NCI-H524 (cell line): ENCODE measurements around the gene LTBP4.
"Not testable (repeated sequence)": the region's sequence is repeated elsewhere in the genome, so short reads cannot be mapped to it uniquely, and the experiment has no call there.

Source experiments
- DNase-seq, 2 experiments: peaks; one replicate each; lab custom pipeline; 2025; lab: John Stamatoyannopoulos, UW

Gene LTBP4

DNA sequence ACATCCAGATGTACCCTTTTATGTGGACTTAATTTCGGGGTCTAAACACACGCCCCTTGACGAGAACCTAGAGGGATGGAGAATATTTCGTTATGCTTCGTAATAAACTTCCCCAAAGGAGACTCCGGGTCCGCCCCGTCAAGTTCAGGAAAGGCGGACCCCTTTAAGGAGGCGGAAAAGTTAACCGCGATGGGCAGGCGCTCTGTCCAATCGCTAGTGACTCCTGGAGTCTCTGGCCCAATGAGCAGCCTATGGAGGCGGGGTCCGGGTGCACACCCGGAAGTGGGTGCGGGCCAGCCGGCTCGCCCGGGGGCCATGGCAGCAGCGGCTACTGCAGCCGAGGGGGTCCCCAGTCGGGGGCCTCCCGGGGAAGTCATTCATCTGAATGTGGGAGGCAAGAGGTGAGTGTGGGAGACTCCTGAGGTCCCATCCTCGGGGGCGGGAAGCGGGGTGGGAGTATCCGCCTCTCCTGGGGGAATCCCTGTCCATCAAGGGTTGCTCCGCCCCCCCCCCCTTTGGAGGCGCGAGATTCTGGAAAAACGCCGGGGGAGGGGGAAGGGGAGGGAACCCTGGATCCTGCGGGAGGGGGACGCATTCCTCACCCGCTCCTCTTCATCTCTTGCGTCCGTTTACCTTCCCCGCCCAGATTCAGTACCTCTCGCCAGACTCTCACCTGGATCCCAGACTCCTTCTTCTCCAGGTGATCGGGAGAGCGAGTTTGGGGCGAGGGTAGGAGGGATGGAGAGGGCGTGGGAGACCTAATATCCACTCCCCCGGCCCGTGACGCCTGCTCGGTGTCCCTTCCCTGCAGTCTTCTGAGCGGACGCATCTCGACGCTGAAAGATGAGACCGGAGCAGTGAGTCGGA lies 24.4 kb upstream of the LTBP4 start, which contains the start of gene SHKBP1:
Gene SHKBP1 (plus strand): TSS at position 289 of the 867 bp plus-strand sequence. CDS start 27 bp downstream, at position 316.
- DNase-seq: peak; percentile 95 to 96

DNA sequence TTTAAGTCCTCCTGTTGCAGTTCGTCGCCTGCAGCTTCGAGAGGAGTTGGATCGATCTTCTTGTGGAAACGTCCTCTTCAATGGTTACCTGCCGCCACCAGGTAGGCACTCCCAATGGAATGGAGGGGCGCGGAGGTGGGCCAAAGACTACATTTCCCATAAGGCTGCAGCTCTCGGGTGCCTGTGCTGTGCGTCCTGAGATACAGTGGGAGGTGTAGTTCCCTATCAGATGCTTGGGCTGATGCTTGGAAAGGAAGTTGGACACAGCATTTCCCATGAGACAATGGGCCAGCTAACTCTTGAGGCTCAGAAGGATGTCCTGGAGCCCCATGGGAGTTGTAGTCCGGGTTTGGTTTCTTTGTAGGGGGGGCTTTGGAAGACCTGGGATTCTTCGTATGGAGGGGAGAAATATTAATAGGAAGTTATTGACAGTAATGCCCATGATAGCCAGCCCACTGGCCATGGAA lies 22.7 kb upstream of the LTBP4 start:
- DNase-seq: peak; percentile 41 to 58

DNA sequence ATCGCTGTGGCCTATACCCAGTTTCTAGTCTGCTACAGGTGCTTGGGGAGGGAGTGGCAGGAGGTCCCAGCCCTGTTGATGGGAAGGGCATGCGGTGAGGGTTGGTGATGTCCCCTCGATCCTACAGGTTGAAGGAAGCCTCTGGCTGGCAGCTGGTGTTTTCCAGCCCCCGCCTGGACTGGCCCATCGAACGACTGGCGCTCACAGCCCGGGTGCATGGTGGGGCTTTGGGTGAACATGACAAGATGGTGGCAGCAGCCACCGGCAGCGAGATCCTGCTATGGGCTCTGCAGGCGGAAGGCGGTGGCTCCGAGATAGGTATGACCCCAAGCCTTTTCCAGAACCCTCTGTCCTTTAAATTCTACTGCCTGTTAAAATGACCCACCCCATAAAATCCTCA lies 20.6 kb upstream of the LTBP4 start:
- DNase-seq: no peak

DNA sequence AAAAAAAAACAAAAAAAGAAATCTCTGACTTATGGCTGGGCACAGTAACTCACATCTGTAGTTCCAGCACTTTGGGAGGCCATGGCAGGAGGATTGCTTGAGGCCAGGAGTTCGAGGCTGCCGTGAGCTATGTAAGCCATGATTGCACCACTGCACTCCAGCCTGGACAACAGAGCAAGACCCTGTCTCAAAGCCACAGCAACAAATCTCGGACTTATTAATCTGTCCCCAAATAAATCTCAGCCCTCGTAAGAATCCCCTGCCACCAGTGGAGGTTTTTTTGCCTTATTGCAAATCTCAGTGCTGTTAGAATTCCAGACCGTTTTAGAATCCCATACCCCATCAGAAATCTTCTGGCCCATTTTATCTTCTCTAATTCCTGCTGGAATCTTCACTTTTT lies 19.6 kb upstream of the LTBP4 start:
- DNase-seq: no peak

DNA sequence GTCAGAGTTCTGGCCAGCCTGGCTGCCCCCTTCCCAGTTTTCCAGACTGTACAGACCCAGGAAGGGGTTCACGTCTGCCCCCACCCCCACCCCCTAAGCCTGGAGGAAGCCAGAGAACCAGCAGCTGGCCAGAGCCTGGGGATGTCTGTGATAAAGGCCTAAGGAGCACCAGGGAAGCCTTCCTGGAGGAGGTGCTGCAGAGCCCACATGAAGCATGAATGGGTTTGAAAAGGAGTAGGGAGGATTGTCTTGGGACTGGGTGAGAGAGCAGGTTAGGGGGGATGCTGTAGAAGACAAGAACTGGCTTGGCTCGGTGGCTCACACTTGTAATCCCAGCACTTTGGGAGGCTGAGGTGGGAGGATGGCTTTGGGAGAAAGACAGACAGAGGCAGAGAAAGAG lies 18.7 kb upstream of the LTBP4 start:
- DNase-seq: no peak

DNA sequence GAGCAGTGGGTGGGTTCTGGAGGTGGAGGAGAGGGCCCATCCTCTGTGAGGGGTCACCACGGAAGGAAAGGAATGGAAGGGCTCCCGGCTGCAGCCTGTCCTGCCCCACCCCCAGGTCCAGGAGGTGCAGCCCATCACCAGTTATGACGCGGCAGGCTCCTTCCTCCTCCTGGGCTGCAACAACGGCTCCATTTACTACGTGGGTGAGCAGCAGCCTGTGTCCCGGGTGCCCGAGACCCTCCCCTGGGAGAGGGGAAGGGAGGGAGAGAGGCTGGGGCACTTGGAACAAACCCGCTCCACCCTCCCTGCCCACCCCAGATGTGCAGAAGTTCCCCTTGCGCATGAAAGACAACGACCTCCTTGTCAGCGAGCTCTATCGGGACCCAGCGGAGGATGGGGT lies 17.9 kb upstream of the LTBP4 start:
- DNase-seq: no peak

DNA sequence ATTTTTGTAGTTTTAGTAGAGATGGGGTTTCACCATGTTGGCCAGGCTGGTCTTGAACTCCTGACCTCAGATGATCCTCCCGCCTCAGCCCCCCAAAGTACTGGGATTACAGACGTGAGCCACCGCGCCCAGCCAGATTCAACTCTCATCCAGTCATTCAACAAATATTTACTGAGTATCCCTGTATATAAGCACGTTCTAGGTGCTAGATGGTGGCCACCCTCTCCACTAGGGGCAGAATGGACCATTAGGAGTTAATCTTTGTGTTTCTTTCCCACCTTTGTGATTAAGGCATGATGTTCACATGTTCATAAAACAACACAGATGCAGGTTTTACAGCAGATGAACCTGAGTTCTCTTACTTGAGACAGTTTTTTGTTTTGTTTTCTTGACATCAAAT lies 17.2 kb upstream of the LTBP4 start:
- no peak for DNase-seq

DNA sequence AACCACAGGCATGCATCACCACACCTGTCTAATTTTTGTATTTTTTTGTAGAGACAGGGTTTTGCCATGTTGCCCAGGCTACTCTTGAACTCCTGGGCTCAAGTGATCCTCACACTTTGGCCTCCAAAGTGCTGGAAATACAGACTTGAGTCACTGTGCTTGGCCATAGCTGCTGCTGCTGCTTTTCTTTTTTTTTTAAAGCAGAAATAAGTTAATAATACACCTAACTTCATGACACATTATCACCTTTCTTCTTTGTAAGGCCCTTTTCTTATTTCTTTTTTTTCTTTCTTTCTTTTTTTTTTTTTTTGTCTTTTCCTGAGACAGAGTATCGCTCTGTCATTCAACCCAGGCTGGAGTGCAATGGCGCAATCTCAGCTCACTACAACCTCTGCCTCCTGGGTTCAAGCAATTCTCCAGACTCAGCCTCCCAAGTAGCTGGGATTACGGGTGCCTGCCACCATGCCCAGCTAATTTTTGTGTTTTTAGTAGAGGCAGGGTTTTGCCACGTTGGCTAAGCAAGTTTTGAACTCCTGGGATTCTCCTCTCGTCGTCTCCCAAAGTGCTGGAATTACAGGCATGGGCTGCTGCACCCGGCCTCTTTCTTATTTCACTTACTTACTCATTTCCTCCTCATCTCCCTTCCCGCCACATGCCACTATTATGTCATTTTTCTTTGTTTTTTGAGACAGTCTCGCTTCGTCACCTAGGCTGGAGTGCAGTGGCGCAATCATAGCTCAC lies 15.8 kb upstream of the LTBP4 start:
- DNase-seq: no peak

DNA sequence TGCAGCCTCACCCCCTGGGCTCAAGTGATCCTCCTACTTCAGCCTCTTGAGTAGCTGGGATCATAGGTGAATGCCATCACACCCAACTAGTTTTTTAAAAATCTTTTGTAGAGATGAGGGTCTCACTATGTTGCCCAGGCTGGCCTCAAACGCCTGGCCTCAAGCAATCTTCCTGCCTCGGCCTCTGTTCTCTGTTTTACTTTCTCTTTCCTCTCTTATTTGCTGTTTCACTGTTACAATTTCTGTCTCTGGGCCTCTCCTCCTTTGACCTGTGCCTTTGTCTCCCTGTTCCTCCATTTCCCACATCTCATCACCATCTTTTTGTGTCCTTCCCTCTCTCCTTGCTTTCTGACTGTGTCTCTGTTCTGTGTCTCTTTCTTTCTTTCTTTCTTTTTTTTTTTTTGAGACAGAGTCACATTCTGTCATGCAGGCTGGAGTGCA lies 15.2 kb upstream of the LTBP4 start:
- no peak for DNase-seq

DNA sequence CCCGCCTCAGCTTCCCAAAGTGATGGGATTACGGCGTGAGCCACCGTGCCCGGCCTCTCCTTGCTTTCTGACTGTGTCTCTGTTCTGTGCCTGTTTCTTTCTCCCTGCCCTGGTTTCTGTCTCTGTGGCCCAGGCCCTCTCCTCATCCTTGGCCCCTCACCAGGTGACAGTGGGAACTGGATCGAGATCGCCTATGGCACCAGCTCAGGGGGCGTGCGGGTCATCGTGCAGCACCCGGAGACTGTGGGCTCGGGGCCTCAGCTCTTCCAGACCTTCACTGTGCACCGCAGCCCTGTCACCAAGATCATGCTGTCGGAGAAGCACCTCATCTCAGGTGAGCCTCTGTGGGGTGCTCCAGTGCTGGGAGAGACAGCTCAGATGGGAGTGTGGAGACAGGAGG lies 14.6 kb upstream of the LTBP4 start:
- DNase-seq: no peak

DNA sequence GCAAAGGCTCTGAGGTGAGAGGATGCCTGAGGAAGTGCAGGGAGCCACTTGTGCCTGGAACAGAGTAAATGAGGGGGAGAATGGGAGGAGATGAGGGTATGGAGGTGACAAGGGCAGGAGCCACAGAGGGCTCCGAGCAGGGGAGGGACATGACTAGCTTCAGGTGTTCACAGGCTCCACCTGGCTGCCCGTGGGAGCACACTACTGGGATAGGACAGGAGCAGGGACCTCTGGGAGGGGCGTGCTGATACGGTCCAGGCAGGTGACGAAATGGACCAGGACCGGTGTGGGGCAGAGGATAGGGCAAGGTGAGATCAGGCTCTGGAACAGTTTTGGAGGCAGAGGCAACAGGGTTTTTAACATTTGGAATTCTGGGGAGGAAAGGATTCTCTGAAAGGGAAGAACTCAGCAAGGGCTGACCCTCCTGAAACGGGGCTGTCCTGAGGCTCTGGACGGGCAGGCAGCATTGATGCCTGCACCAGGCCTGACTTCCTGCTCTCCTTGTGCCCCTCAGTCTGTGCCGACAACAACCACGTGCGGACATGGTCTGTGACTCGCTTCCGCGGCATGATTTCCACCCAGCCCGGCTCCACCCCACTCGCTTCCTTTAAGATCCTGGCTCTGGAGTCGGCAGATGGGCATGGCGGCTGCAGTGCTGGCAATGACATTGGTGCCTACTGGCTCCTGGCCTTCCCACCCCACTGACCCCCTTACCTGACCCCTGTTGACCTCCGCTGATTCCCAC lies 12.9 kb upstream of the LTBP4 start:
- DNase-seq: no peak

DNA sequence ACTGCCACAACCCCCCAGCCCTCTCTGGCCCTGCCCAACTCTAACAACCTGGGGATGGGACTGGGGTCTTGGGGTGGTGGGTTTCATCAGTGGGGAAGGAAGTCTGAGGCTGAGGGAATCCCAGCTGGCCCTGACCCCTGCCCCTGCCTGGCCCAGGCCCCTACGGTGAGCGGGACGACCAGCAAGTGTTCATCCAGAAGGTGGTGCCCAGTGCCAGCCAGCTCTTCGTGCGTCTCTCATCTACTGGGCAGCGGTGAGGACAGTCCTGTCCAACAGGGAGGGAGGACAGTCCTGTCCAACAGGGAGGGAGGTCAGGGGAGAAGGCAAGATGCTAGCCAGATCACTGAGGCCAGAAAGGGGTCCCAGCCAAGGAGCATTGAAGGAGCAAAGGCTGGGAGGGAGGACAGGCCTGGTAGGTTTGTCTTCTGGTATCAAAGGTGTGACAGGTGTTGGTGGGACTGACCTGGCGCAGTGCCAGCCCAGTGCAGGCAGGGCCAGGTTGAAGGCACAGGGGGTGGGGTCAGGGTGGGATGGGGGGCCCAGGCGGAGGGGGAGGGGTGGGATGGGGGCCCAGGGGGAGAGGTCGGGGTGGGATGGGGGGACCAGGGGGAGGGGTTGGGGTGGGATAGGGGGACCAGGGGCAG lies 12.1 kb upstream of the LTBP4 start:
- no peak for DNase-seq

DNA sequence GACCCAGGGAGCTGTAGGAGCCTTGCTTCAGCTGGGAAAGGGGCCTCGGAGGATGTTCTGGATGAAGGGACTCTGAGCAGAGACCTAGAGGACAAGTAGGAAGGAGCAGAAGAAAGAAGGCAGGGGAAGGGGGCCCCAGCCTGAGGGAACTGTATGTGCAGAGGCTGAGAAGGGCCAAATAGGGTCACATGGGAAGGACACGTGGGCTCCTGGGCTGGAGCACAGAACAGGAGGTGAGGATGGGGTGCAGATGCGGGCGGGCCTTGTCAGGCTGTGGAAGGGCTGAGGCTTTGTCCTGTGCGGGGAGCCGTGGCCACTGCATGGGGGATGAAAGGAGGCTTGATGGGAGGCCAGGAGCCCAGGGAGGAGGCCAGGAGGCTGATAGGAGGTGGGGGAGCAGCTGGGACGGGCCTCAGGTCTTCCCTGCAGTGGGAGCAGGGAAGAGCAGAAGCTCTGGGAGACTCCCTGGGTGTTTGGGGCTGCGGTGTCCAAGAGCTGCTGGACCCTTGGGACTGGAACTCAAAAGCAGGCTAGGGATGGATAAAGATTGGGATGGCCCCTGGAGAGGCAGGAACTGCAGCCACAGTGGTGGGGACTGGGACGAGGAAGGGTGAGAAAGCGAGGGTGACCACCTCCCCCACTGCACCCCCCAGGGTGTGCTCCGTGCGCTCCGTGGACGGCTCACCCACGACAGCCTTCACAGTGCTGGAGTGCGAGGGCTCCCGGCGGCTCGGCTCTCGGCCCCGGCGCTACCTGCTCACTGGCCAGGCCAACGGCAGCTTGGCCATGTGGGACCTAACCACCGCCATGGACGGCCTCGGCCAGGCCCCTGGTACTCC lies 11.4 kb upstream of the LTBP4 start:
- DNase-seq: no peak

DNA sequence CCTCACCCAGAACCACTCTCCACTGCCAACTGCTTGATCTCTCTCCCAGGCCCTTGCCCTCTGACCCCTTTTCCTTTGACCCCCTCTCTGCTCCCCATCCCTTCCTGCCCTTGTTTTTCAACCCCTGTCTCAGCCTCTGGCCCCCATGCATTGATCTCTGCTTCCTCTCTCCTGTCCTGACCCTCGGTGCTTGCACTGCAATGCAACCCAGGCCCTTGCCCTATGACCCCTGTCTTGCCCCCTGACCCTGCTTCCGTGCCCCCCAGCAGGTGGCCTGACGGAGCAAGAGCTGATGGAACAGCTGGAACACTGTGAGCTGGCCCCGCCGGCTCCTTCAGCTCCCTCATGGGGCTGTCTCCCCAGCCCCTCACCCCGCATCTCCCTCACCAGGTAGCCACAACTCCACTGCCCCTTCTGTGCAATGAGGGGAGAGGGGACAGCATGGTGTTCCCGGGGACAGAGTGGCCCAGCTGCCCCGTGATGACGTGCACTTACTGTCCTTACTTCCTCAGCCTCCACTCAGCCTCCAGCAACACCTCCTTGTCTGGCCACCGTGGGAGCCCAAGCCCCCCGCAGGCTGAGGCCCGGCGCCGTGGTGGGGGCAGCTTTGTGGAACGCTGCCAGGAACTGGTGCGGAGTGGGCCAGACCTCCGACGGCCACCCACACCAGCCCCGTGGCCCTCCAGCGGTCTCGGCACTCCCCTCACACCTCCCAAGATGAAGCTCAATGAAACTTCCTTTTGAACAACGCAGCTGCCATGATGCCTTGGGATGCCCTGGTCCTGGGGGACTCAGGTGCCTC lies 10.5 kb upstream of the LTBP4 start:
- DNase-seq: no peak

DNA sequence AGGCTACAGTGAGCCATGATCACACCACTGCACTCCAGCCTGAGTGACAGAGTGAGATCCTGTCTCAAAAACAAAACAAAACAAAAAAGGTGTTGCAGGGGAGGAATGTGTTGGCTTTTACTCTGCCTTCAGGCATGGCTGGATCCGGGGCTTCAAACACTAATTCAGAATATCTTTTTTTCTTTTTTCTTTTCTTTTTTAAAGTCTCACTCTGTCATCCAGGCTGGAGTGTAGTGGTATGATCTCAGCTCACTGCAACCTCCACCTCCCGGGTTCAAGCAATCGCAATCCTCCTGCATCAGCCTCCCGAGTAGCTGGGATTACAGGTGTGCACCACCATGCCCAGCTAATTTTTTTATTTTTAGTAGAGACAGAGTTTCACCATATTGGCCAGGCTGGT lies 9.4 kb upstream of the LTBP4 start:
- DNase-seq: not testable (repeated sequence)

DNA sequence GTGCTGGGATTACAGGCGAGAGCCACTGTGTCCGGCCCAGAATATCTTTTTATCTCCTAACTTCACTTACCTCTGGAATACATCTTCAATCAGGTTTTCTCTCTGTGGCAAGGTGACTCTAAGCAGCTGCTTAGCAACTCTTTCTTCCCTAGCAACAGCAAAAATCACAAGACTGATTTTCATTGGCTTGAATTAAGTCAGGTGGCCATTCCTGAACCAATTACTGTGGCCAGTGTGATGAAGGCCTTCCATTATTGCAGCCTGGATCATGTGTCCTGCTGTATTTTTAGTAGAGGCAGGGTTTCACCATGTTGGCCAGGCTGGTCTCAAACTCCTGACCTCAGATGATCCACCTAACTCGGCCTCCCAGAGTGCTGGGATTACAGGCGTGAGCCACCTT lies 9.0 kb upstream of the LTBP4 start:
- peak; percentile 77 to 82 for DNase-seq

DNA sequence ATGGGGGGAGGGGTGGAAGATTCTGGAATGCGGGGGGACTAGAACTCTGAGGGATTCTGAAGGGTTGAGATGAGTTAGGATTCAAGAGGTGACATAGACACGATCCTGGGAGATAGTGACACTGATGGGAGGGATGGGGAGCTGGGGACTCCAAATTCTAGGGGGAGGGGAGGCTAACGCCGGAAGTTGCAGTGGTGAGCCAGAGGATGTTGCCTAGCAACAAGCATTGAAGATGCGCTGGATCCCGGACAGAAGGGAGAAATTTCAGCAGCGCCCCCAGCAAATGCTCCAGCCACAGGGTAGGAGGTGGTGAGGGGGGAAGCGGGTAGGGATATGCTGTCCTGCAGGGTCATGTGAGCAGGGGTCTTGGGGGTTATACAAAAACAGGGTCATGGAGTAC lies 6.9 kb upstream of the LTBP4 start:
- DNase-seq: peak; percentile 41 to 71

DNA sequence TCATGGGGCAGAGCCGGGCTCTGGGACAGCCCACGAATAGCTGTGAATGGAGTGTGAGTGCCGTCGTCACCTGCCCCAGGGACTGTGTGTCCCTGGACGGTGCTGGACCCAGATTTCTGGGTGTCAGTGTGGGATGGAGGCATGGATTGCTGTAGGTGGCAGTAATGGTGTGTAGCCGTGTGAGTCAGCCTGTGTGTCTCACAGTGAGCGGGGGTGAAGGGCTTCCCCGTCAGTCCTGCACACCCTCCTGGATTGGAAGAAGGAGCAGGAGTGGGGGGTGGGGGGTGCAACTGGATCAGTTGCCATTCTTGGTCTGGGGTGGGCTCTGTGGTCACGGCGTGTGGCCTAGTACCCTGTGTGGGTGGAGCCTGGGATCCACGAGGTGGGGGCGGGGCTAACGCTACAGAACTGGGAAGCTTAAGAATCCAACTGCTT lies 6.5 kb upstream of the LTBP4 start:
- DNase-seq: no peak

DNA sequence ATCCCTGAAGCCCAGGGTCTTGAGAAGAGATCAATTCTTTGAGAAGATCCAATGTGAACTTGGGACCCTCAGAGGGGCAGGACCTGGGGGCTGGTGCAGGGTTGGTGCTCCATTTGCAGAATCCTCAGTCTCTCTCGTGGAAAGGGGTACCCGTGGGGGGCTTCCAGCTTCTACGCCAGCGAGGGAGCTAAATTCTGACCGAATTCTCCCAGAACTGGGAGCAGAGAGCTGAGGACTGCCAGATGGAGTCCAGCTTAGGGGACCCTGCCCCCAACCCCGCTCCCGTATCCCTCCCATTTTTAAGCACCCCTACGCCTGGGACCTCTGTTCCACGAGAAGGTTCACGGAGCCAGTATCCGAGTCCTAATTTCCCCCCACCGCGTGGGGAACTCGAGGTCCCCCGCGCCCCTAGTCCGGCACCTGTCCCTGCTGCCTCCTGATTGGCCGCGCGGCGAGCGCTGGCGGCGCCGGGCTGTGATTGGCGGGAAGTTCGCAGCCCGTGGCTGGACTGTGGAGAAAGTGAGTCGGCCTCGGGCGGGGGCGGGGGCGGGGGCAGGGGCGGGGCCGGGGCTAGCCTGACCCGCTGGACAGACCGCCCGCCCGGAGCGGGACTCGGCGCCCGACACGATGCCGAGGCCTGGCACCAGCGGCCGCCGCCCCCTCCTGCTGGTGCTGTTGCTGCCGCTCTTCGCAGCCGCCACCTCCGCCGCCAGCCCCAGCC lies 4.4 kb upstream of the LTBP4 start:
- DNase-seq: peak; percentile 63 to 79
